GM18517 (cell line): ENCODE results near the gene MLLT6.

Experiments used
- ATAC-seq: cut with Tn5 transposase; IDR thresholded peaks from one replicate; pipeline ENCODE4 v1.9.1; 2021; ENCODE audit warnings: mild to moderate bottlenecking, moderate library complexity; ENCODE audit not compliant: unreplicated experiment

The MLLT6 gene

GRCh38 chr17:38741461-38741860, 36.4 kb downstream of the MLLT6 start:
- no peak for ATAC-seq

DNA sequence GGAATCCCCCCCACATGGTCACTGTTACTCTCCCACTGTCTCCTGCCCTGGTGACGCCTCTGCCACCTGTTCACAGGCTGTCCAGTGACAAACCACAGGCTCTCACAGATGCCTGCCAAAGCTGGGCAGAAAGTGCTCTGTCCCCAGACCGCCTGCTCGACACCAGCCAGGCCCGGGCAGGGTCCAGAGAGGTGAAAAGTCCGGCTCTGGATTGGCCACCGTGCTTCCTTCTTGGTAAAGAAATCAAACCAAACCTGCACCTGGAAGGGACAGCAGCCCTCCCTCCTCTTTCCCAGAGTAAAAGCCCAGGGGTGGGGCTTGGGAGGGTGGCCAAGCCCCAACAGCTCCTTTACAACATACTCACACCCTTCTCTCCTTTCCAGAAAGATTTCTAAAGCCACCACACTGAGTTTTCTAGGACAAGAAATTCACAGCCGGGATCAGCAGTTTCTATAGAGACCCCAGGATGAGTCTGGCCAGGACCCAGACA, 36.9 kb downstream of the MLLT6 start:
- no peak for ATAC-seq

DNA sequence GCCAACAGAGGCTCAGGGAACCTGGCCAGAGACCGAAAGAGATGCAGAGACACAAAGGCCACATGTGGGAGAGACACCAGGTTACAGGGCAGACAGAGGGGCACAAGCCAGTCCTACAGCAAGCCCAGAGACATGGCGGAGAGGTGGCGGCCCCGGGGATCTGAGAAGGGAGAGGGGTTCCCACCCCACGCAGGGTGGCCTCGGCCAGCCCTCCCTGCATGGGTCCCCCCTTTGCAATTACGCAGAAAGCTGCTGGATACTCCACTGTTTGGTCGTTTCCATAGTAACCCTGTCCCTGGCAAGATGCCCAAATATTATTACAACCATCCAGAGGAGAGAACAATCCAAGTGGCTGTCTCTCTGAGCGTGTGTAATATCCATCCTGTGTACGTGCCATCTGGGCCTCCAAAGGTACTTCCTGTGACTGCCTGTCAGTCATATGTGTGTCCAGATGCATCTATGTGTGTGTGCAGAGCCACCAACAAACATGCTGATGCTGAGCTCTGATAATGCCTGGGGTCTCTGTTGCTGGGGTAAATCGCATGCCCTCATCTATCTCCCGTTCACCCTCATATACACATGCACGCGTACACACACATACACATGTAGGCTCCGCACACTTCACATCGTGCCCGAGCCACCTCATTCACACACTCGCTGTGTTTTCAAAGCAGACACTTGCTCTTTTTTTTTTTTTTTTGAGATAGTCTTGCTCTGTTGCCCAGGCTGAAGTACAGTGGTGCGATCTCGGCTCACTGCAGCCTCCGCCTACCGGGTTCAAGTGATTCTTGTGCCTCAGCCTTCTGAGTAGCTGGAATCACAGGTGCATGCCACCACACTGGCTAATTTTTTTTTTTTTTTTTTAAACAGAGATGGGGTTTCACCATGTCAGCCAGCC, 37.6 kb downstream of the MLLT6 start:
- no peak for ATAC-seq

DNA sequence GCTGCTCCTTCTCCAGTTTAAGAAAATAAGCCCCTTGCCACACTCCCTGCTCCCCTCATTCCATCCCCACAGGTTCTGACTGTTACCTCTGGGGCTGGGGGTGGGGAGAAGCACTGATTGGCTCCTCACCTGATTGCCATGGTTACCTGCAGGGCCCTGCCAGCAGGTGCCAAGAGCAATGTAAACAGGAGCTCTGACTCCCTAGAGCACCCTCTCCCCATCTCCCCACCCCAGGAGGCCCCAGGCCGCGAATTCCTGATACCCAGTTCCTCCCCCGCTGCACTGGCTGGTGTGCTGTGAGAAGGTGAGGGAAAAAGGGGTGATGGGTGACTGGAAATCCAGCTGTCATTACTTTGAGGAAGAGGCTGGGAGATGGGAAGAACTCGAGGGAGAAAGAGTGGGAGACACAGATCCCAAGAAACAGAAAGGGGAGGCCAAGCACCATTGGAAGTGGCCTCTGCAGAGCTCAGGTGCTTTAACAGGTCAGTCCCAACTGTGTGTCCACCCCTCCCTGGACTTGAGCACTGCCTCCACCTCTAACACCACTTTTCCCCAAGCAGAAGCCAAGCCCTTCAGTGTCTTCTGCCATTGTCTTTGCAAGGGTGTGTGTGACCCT, 38.6 kb downstream of the MLLT6 start:
- no peak for ATAC-seq

- ATAC-seq, result no peak
These were observed 40.5 kb downstream of the MLLT6 start for GRCh38 chr17:38745545-38745944.

GRCh38 chr17:38746004-38746848, 41.2 kb downstream of the MLLT6 start:
- no peak for ATAC-seq

GRCh38 chr17:38746849-38747462, 41.9 kb downstream of the MLLT6 start:
- ATAC-seq, result no peak

DNA sequence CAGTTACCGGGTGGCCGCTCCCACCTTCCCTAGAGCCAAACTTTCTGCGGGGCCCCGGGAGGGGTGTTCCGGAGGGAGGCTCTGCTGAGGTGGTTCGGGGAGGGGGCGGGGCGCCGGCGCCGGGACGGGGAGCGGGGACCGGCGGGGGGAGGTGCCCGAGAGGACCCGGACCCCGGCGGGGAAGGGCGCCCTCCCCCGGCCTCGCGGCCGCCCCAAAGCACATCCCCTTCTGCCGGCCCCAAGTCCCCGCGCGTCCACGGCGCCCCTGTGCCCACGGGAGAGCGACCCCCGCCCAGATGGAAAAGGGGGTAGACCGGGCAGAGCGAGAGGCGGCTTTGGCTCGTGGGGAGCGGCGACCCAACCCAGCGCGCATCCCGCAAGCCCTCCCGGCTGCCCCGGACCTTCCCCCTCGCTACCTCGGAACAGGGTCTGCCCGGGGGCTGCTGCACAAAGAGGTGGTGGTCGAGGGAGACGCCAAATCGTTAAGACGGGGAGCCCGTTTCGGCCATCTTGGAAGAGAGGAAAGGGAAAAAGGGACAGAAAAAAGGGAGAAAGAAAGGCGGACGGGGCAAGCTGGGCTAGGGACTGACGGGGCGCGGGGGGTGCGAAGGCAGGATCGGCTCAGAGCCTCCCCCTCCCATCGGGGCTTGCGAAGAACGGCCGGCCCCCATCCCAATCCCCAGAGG, 42.5 kb downstream of the MLLT6 start:
- no peak for ATAC-seq

- no peak for ATAC-seq
These were observed 43.2 kb downstream of the MLLT6 start, which contains the start of gene PCGF2 for GRCh38 chr17:38748149-38748891. TSS of gene PCGF2 (minus strand) at chr17:38748336. CDS start at chr17:38740402, 7,934 bp downstream.

- ATAC-seq, result no peak
These were observed 43.8 kb downstream of the MLLT6 start for GRCh38 chr17:38748892-38749222.

- ATAC-seq, result no peak
These were observed 44.4 kb downstream of the MLLT6 start for GRCh38 chr17:38749223-38750043.

DNA sequence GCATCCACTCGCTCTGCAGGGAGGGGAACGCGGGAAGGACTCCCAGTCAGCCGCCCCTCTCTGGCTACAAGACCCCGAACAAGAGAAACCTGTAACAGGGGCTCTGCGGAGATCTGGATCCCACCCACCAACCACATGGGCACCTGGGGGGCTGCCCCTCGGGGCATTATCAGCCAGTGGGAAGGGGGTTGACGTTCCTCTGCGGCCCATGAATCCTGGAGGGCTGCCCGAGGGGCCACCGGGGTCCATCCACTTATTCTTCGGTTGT, 44.9 kb downstream of the MLLT6 start:
- ATAC-seq, result no peak

DNA sequence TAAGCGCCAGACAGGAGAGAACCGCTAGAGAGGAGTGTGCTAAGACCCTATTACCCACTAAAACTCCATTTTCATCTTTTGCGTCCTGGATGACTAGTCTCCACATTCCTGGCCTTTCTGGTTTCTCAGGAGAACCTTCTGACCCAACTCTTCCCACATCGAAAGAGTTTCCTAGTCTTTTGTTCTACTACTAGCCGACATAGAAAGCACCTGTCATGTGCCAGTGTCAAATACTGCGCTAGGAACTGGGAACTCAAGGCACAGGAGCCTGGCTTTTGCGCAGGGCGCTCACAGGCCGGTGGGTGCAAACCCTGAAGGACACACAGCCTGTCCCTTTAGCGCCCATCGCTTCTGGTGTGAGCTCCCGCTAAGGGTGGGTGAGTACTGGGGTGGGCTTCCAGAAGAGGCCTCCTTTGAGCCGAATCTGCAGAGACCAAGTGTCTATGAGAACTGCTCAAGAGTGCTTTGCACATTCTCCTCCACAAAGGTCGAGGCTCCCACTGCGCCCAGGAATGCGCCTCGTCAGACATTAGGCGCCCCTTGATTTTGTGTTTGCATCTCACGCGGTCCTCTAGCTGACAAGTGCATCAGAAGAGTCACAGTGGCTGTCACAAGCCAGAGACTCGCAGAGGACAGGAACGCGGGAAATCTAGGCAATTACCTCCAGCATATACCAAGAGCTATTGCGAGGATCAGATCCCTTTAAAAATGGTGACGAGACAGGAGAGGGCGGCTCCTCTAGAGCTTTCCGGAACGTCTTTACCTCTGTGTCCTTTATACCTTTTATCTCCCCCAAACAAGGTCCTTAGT, 45.4 kb downstream of the MLLT6 start:
- ATAC-seq, result no peak

GRCh38 chr17:38751144-38751807, 46.2 kb downstream of the MLLT6 start:
- ATAC-seq, result no peak

- ATAC-seq, result peak; percentile 27
These were observed 46.8 kb downstream of the MLLT6 start for GRCh38 chr17:38751808-38752307.

- ATAC-seq, result peak; percentile 84
These were observed 47.4 kb downstream of the MLLT6 start, which contains the start of gene PSMB3 for GRCh38 chr17:38752308-38753070. TSS of gene PSMB3 (plus strand) at chr17:38752741. CDS start at chr17:38752827, 86 bp downstream.
